ENCODE data around the gene WWTR1. TPM values are rescaled to one million over a fixed set of nuclear protein-coding genes. Genes with fewer than 3 reads are reported as not detected.

Gene WWTR1
- total RNA-seq (2014; rRNA removed; shearing (Covaris generic)), result 25.0 and 36.4 TPM in 2 replicates

DNA sequence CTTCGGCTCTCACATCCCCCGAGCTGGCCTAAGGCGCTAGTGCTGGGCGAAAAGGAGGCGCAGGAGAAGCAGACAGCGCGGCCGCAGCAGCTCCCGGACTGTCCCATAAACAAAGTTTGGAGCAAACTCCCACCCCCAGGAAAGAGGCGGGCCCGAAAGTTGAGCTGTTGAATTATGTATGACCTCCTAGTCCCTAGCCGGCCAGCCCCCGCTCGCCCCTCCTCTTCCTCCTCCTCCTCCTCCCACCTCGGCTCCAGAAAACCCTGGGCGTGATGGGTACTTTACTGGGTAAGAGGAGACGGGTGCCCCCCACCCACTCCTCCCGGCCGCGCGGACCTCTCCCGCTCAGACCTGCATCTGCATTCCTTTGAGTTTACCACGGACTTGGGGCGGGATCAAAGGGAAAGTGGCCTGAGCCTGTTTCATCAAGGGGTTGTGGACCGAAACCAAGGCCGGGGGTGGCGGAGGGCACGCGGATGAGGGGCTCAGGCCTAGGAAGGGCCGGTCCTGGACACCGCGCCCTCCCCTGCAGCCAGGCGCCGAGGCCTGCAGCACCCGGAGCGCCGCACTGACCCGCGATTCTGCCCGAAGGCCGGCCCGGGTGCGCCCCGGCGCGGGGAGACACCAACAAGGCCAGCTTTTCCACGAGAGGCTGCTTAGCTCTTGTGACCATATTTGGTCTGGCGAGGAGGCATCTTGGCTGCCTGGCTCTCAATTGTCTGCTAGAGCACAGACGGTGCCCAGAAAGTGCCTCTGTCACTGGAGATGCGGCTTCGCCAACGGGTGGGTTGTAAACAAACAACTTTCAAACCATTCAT is at the start of gene WWTR1:
Gene WWTR1, minus strand, starts transcription at position 100 of the 818 bp plus-strand sequence. CDS start 719 bp downstream, outside the sequence.
- DNase-seq (ENCODE audit: low read depth), result peak; percentile 99

DNA sequence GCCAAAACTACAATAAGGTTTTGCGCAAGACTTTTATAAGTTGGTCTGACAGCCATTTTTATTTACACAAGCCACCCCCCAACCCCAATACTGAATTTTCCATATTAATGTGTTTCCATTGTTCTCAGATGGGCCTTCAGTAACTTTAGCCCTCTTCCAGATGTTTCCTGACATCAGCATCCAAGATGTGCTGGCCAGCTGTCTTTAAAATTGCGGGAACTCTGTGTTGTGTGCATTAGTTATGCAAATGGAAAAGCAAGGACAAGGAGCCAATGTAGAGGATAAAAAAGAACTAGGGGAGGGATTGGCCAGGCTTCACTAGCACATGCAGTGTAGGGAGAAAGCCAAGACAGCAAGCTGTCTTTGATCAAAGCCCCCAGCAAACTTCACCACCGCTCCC is 49.1 kb upstream of the WWTR1 start:
- DNase-seq (ENCODE audit: low read depth), result no peak

DNA sequence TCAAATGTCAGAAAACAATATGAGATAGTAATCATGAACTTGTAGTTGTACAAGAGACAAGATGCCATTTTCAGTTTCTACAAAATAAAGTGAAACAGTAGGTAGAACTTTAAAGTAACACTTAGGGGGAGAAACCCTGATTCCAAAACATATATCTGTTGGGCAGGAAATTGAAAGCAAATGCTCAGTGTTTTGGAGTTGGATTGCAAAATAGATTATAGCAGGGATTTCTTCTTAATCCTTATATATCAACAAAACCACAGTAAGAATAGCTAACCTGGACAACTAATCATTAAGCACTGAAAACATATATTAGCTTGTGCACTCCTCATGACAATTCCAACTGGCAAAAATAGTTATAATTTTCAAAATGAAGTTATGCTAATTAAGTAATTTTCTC is 47.6 kb upstream of the WWTR1 start:
- no peak for DNase-seq (ENCODE audit: low read depth)

DNA sequence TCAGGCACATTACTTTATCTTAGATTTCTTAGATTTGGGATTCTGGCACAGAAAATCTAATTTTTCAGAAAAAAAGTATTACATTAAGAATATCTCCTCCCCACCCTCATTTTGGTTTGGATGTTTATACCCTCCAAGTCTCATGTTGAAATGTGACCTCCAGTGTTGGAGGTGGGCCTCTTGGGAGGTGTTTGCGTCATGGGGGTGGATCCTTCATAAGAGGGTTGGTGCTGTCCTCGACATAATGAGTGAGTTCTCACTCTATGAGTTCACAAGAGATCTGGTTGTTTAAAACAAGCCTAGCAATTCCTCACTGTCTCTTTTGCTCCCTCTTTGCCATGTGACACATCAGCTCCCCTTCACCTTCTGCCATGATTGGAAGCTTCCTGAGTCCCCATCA is 45.6 kb upstream of the WWTR1 start:
- no peak for DNase-seq (ENCODE audit: low read depth)

DNA sequence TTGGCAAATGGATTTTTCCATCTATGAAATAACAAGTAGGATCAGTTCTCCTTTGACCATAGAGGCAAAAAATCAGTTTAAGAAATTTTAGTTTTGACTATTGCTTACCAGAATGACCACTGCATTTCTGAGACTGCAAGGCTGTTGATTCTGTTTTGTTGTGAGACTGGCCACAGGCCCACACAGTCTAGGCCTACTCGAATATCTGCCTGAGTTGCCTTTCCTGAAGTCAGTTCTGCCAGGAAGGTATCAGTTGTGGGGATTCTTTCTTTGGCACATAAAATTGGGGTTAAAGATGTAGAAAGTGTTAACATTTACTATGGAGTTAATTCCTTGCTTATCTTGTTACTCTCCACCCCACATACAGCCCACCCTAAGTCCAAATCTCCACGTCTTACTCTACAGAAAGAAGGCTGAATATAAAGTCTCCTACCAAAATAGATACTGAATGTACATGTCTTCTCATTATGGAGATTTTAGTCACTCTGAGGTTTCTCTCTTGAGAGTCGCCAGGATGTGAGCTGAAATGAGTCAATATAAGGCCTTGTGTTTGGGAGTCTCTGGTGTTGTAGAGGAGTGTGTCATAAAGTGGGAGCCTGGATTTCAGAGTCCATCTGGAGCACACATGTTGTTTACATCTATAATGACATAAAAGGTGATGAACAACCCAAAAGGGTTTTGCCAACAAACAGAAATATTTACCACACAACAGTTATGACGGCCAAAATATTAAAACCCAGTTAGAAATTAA is 45.0 kb upstream of the WWTR1 start:
- peak; percentile 79 for DNase-seq (ENCODE audit: low read depth)

DNA sequence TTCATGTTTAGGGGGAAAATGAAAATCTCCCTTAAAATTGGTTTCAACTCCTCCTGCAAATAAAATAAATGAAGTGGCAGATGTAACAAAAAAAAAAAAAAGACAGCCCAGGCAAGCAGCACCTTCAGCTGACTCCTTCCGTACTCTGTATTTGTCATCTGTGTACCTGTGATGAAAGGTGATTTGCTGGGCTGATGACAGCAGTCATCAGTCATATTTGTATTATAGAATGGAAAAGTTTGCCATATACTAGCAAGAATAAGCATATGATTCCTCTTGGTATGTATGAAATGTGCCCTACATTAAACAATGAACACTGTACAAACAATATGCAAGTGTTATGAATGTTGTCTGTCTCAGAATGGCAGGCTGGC is 44.1 kb upstream of the WWTR1 start:
- DNase-seq (ENCODE audit: low read depth), result no peak

DNA sequence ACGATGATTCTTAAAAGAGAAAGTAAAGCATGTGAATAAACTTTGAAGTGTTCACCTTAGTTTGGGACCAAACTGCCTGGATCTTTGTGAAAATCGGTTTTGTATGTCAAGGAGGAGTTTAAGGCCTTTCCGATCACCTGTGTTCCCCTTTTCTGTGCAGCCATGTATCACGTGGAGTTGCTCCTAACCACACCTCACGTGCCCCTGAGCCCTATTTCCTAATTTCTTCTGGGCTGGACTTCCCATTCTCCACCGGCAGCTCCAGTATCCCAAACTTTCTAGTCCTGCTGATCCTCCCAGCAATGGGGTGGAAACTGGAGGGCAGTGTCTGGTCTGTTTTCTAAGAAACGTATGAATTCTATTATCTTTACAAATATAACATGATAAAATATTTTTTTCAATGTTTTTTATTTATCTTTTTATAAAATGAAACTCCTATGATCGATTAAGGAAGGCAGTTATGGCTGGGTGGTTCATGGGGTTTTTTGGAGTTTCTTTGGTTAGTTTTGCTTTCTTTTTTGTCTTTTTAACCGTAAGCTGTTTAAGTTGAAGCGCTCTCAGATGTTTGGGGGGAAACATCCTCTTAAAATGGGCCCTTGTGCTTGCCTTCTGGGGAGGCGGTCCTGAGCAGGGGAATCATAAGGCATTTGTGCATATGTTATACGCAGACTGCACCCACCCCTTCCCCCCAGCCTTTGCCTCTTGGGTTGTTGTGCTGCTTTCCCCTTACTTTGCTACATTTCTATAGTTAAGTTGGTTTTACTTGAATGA is 43.6 kb upstream of the WWTR1 start:
- DNase-seq (ENCODE audit: low read depth), result no peak

DNA sequence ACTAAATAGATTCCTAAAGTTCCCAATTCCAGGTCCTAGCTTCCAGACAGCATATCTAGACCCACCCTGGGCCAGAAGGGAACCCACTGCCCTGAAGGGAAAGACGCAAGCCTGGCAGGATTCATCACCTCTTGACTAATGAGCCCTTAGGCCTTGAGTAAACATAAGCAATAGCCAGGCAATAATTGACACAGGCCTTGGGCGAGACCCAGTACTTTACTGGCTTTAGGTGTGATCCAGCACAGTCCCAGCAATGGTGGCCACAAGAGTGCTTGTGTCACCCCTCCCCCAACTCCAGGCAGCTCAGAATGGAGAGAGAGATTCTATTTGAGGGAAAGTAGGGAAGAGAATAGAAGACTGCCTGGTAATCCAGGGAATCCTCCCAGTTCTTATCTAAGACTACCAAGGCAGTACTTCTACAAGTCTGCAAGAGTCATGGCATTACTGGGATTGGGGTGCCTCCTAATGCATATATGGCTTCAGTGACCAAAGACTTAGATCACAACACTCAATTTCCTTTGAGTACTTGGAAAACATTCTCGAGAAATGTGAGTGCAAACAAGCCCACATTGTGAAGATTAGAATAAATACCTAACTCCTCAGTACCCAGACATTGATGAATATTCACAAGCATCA is 30.4 kb upstream of the WWTR1 start:
- no peak for DNase-seq (ENCODE audit: low read depth)

DNA sequence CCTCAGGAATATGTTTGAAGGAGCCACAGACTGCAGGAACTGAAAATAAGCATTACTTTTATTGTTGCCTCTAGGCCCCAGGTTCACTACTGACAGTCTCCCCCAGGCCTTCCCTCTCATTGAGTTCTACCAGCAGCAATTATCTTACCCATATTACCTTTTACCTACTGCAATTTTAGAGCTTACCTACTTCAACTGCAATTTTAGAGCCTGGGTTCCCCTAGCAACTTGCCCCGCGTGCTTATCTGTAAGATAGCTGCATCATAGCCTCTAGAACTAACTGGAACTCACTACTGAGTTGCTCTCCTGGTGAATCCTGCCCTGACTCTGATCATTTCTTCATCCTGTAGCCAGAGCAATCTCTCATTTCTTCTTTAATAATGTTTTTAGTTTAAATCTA is 29.2 kb upstream of the WWTR1 start:
- no peak for DNase-seq (ENCODE audit: low read depth)

DNA sequence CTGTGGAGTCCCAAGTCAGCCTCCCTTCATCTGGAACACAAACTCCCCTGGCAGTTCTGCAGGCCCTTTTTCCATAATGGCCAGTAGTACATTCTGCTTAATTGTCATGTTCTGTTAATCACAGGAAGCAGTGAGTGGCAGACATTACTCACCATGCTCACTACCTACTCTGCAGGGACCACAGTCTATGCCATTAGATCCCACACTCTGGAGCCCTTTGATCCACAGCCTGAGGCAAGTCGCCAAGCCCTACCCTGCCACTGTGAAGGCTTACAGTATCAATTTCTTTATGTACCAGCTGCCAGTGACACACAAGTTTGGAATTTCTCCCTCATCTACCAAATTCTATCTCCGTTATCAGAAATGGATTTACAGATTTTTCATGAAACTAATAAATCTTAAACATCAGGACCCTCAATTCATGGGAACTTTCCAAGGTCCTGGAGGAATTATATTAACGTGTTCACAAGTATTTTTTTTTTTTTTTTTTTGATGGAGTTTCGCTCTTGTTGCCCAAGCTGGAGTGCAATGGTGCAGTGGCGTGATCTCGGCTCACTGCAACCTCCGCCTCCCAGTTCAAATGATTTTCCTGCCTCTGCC is 20.6 kb upstream of the WWTR1 start:
- DNase-seq (ENCODE audit: low read depth), result peak; percentile 95

DNA sequence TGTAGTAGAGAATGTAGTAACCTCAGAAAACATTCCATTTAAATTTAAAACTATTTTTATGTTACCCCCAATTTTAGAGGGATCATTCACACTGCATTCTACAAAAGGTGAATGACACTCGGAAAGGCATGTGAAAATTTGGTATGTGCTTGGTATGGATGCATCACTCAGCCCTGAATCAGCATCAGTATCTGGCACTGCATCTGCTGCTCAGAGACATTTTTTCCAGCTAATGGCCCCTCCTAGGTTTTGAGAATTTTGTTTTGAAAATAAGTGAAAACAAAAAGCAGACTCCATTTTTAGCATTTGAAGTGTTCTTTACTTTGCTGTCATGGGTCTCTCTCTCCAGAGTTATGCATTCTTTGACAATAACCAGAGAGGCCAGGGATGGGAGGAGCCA is 15.6 kb upstream of the WWTR1 start:
- peak; percentile 60 for DNase-seq (ENCODE audit: low read depth)

DNA sequence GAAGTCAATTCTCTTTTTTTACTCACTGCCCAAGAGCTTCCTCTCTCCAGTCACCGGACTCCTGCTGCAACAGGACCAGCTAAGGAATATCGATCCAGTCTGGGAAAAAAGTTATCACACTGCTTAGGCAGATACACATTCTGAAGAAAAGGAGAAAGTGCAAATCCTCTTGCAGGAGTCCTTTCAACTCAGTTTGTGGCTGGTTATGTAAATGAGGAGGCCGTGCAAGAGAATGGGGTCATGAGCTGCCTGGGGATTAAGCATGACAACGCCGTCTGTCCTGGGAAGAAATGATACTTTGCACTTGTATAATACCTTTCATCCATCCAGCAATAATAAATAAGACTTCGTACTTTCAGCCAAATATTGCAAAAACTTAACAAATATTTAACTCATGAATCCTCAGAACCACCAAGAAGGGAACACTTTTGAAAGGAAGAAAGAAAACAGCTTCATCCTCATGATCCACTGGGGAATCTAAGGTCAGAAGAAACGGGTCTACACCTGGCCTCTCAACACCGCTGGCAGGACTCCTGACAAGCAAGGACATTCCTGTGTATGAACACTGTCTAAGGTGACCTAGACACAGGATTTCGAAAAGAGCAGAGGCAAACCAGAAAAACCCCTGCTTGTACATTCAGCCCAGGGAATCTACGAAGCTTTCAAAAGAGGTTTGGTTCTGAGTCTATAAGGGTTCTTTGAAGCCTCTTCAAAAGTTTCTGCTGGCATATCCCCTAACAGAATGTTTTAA is 13.1 kb upstream of the WWTR1 start:
- DNase-seq (ENCODE audit: low read depth), result no peak

DNA sequence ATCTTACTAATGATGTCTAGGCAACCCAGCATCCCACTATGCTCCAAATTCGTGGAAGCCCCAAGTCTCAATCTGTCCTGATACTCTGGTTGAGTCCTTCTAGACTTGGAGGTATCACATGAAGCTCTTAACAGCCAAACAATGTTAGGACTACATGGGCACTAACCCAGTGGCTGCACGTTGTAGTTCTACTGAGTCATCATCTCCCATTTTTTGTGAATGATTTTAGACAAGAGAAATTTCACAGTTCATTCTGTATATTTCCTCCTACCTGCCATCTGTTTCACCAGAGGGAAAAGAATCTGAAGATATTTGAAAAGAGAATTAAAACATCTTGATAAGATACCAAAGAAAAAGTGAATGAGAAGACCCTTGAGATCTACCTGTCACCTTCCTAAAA is 9.8 kb upstream of the WWTR1 start:
- DNase-seq (ENCODE audit: low read depth), result no peak

DNA sequence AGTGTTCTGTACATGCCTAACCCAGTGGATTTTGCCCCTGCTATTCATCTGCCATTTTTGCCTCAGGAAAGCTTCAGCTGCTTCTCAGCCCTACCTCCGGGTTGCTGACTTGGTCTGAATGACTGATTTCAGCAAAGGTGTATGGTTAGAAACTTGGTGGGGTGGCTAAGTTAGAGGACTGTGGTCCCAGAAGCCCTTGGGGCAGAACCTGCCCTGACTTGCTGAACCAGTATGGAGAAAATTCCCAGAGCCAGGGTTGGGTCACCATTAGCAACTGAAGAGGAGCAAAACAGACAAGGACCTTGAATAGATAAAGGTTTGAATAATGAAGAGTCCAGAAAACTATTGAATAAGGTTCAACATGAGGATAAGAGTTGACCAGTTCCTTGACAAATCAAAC is 6.1 kb upstream of the WWTR1 start:
- no peak for DNase-seq (ENCODE audit: low read depth)

DNA sequence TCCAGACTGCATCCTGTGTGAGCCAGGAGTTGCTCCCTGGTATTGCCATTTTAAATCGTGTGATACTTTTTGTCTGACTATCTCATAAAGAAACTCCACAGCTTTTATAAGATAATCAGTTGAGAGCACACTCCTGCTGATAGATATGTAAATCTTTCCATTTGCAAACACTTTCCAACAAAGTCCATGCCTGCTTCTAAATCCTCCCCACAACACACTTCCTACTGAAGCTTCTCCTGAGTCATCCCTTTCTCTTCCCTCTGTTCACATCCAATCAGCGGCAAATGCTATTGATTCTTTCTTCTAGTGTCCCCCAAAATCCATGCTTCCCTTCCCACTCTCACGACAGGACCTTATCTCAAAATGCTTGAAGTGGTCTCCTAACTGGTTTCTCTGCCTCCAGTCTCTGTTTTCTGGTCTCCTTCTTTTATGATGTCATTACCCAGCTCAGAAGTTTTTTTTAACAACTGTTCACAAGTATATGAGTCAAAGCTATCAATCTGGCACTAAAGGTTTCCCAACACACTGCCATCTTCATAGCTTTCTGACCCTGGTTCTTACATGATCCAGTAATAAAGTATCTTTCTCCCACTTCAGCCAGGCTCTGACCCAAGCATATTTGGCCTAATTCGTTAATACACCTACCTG is 4.5 kb upstream of the WWTR1 start:
- peak; percentile 23 for DNase-seq (ENCODE audit: low read depth)

DNA sequence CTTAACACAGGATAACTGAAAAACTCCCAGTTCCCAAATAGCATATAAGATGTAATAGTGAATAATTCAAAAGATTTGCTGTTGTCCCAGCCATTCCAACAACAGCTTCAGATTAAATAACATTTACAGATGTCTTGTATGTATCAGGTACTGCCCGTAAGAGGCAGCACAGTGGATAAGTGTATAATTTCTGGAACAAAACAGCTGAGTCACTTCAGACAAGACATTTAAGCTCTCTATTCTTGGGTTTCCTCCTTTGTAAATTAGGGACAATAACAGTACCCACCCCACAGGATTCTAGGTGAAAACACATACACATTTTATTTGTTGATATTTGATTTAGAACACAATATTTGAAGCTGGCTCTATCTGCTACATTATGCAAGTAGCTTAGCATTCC is 2.6 kb upstream of the WWTR1 start:
- DNase-seq (ENCODE audit: low read depth), result no peak

DNA sequence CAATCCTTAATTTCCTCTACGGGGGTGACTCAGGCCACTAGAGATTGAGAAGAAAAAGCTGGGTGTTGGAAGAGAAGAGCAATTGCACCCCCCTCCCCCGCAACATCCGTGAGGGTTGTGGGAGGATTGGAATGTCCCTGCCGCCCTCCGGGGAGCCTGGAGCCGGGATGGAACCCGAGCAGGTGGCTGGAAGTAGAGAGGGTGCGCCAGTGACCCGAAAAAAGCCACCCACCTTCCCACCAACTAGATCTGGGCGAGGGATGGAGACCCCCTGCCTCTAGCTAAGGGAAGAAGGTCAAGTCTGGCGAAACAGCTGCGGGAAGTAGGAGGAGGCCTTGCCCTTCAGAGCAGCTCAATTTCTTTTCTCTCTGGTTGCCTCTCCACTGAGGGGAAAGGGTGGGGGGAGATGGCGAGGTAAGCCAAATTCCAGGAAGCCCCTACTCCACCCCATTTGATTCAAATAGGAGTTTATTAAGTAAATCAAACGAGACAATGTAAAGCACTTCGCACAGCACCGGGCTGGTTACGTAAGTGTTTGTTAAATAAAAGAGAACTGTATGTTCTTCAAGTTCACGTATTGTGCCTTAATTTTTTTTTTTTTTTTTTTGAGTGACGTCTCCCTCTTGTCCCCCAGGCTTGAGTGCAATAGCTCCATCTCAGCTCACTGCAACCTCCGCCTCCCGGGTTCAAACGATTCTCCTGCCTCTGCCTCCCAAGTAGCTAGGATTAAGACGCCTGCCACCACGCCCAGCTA is 1.1 kb upstream of the WWTR1 start:
- DNase-seq (ENCODE audit: low read depth), result no peak

DNA sequence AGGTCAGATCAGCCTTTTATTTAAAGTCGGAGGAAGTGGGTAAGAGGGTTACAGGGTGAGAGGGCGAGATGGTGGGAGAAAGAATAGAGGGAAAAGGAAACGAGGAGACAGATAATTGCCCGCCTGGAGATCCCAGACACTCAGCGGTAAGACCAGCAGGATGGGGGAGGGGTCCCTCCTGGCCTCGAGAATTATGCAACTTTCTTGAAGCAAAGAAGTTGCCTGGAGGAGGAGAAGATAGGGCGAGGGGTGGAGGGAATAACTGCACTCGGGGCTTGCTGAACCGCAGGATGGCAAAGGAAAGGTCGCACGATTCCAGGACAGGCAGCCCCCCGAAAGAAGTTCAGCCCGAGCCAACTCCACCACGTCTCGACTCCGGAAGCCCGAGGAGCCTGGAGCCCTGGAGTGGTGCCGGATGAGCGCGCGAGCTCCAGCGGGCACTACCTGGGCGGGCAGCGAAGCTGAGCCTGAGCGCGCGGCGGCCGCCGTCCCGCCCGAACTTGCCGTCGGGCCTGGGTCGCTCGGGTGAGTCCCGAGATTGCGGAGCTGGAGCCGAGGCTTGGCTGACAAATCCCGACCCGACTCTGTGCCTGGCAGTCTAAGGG is 402 bp downstream of the WWTR1 start:
- peak; percentile 75 for DNase-seq (ENCODE audit: low read depth)
